GM18951 (cell line): ENCODE measurements around the gene TTC39A.

Experiments
- POLR2A ChIP-seq: IDR thresholded peaks from 4 replicates; pipeline ENCODE4 v1.6.1; 2011; ENCODE audit warnings: mild to moderate bottlenecking; ENCODE audit not compliant: insufficient read length, insufficient read depth; ENCODE audit errors: extremely low read depth
- in situ Hi-C: fragments of 300-500 bp; cut with MboI; formaldehyde crosslinking; loops from one replicate; pipeline ENCODE4 v1.12.0; 2022; ENCODE audit warnings: low sequenced_read_pairs, mixed read lengths, inconsistent platforms; ENCODE audit not compliant: unreplicated experiment

Gene TTC39A

GRCh38 chr1:51302746-51303145 is 27.6 kb downstream of the TTC39A start:
- no peak for TF ChIP-seq POLR2A
- in situ Hi-C loops: no loop called here

DNA sequence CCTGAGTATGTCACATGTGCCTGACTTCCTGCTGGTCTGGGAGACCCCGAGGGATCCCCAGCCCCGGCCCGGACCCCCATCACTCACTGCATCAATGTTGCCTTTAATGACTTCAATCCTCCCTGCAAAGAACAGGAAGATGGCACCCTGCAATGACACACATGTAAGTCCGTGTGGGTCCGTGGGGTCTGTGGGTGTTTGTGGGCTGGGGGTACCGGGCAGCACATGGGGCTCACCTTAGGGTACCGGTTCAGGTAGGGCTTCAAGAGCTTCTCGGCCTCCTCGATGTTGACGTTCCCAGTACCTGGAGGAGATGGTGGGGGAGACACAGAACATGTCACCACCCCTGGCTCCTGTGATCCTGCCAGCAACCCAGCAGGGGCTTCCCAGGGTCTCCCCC is 28.1 kb downstream of the TTC39A start:
- no peak for TF ChIP-seq POLR2A
- in situ Hi-C loops: no loop called here

- no peak for TF ChIP-seq POLR2A
- in situ Hi-C loops: no loop called here
These were observed 28.6 kb downstream of the TTC39A start for GRCh38 chr1:51301844-51302162.

- no peak for TF ChIP-seq POLR2A
- in situ Hi-C loops: no loop called here
These were observed 29.1 kb downstream of the TTC39A start for GRCh38 chr1:51301152-51301843.

- in situ Hi-C loops: no loop called here
- TF ChIP-seq POLR2A: no peak
These were observed 30.2 kb downstream of the TTC39A start for GRCh38 chr1:51299981-51300670.

DNA sequence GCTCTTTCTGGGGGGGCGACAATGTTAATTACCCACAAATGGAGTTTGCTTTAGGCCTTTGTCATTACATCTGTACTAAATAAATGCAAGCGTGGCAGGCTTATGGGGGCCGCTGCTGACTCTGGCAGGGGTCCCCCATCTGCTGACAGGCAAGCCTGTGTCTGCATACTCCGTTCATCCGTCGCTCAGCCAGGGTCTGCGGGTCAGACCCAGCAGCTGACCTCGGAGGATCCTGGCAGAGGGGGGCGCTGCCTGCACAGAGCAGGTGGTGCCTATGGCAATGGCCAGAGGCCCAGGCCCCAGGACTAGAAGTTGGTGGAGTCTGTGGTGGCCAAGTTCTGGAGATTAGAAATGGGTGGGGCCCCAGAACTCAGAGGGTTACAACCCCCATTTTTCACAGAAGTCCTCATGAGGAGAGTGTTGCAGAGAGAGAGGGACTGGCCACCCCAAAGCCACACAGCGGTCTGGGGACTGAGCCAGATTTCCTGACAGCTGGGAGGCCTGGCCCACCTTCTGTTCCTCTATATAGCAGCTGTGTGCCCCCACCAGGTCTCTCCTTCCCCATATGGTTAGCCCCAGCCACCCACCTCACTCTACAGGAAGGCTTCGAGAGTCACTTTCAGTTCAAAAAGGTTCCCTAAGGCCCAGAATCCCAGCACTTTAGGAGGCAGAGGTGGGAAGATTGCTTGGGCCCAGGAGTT is 31.0 kb downstream of the TTC39A start:
- TF ChIP-seq POLR2A: no peak
- in situ Hi-C loops: no loop called here

- in situ Hi-C loops: no loop called here
- no peak for TF ChIP-seq POLR2A
These were observed 32.0 kb downstream of the TTC39A start for GRCh38 chr1:51298322-51298705.

GRCh38 chr1:51297401-51298321 is 32.7 kb downstream of the TTC39A start:
- in situ Hi-C loops: no loop called here
- TF ChIP-seq POLR2A: no peak

DNA sequence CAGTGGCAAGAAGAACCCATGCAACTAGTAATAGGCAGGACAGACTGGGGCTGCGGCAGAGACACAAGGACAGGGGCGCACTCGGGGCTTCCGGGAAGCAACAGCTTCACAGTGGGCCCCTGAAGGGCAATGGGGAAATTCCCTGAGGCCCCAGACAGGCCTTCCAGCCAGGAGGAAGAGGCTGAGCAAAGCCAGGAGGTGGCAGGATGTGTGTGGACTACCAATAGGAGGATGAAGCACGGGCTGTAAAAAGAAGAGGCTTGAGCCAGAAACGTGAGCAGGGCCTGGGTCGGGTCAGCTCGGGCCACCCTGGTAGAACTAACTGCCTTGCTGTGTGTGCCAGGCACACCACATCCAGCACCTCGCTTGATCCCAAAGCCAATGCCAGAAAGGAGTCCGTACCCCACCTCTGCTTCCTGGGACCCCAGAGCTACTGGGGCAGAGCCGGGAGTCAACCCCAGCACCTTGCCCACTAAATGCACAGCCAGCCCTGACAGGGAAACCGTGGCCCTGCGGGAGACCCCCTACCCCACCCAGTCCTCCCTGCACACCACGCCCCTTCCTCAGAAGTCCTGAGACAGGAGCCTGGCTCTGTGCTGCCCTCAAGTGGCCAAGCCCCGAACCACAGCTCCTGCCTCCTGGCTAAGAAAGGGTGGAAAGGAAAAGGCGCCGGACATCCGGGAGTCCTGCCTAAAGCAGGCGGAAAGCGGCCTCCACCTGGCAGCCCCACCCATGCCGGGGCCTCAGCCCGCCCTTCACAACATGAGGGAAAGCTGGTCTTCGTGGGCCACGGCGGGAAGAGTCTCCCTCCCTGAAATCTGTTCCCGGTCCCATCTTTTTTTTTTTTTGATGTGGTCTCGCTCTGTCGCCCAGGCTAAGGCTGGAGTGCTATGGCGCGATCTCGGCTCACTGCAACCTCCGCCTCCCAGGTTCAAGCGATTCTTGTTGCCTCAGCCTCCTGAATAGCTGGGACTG is 33.7 kb downstream of the TTC39A start:
- TF ChIP-seq POLR2A: peak; percentile 24
- in situ Hi-C loops: no loop called here

- in situ Hi-C loops: no loop called here
- TF ChIP-seq POLR2A: no peak
These were observed 34.4 kb downstream of the TTC39A start for GRCh38 chr1:51295926-51296325.

- TF ChIP-seq POLR2A: no peak
- in situ Hi-C loops: no loop called here
These were observed 35.7 kb downstream of the TTC39A start for GRCh38 chr1:51294566-51295184.
